ENCODE data around the gene S100A9.
"Not testable (repeated sequence)": the region's sequence is repeated elsewhere in the genome, so short reads cannot be mapped to it uniquely, and the experiment has no call there.

Gene S100A9

GRCh38 chr1:153357853-153358690, at the start of gene S100A9:
Gene S100A9, plus strand, starts transcription at chr1:153357854. Its CDS starts 430 bp downstream, at chr1:153358284.
- DNase-seq, result no peak

GRCh38 chr1:153308540-153308939, 49.1 kb upstream of the S100A9 start:
- DNase-seq, result no peak

GRCh38 chr1:153309441-153309840, 48.2 kb upstream of the S100A9 start:
- no peak for DNase-seq

- no peak for DNase-seq
These were observed 47.1 kb upstream of the S100A9 start for GRCh38 chr1:153310526-153310925.

GRCh38 chr1:153312570-153313186, 45.0 kb upstream of the S100A9 start, which contains the start of gene PGLYRP3:
Gene PGLYRP3, minus strand, starts transcription at chr1:153312952. Its CDS starts 2,287 bp downstream, at chr1:153310665.
- no peak for DNase-seq

GRCh38 chr1:153313288-153313687, 44.4 kb upstream of the S100A9 start:
- no peak for DNase-seq

- DNase-seq, result not testable (repeated sequence)
These were observed 43.3 kb upstream of the S100A9 start for GRCh38 chr1:153314388-153314787.

- not testable (repeated sequence) for DNase-seq
These were observed 41.6 kb upstream of the S100A9 start for GRCh38 chr1:153316013-153316412.

GRCh38 chr1:153318145-153318544, 39.5 kb upstream of the S100A9 start:
- not testable (repeated sequence) for DNase-seq

GRCh38 chr1:153322568-153322967, 35.1 kb upstream of the S100A9 start:
- no peak for DNase-seq

- no peak for DNase-seq
These were observed 32.7 kb upstream of the S100A9 start for GRCh38 chr1:153324912-153325311.

- no peak for DNase-seq
These were observed 23.8 kb upstream of the S100A9 start for GRCh38 chr1:153333902-153334301.

GRCh38 chr1:153336650-153337049, 21.0 kb upstream of the S100A9 start:
- DNase-seq, result no peak

- DNase-seq, result no peak
These were observed 19.4 kb upstream of the S100A9 start for GRCh38 chr1:153337980-153338853.

- DNase-seq, result no peak
These were observed 17.9 kb upstream of the S100A9 start for GRCh38 chr1:153339802-153340201.

- DNase-seq, result no peak
These were observed 17.3 kb upstream of the S100A9 start for GRCh38 chr1:153340356-153340755.

- DNase-seq, result no peak
These were observed 16.2 kb upstream of the S100A9 start for GRCh38 chr1:153341431-153341934.

GRCh38 chr1:153342178-153342577, 15.5 kb upstream of the S100A9 start:
- DNase-seq, result no peak

GRCh38 chr1:153343040-153343681, 14.5 kb upstream of the S100A9 start:
- DNase-seq, result no peak

- no peak for DNase-seq
These were observed 13.6 kb upstream of the S100A9 start for GRCh38 chr1:153343811-153344717.

GRCh38 chr1:153344718-153345025, 13.0 kb upstream of the S100A9 start:
- no peak for DNase-seq

Data from DMS 273 treated with DMSO at 0.1 percent for 48 hours (cell line).